ENCODE data around the gene PRPSAP1.

The PRPSAP1 gene

DNA sequence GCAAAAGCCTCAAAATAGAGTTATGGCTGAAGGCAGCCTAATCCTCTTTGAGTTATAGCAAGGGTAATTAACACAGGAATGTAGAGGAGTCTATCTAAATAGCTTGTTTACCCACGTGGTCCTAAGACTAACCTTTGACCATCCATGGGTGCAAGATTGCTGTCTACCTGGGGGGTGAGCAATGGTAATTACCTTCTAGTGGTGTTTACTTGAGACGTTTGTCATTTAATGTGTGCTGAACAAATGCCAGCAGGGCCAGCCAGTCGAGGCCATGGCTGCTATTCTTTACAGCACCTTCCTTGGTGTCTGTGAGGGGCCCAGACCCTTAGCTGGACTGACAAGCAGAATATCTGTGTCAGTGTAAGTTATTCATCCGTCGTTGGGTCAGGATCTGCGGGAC lies 13.9 kb upstream of the PRPSAP1 start:
- no peak for TF ChIP-seq EP300 (IDR thresholded peaks at IDR 0.05; ENCODE audit: borderline replicate concordance)
- no peak for TF ChIP-seq YY1 (IDR thresholded peaks at IDR 0.05; ENCODE audit: low read depth)
- no peak for TF ChIP-seq RAD21 (IDR thresholded peaks at IDR 0.05; ENCODE audit: low read depth)
- no peak for TF ChIP-seq TCF12 (IDR thresholded peaks at IDR 0.05; ENCODE audit: low read depth)
- TF ChIP-seq, protein P1, sequence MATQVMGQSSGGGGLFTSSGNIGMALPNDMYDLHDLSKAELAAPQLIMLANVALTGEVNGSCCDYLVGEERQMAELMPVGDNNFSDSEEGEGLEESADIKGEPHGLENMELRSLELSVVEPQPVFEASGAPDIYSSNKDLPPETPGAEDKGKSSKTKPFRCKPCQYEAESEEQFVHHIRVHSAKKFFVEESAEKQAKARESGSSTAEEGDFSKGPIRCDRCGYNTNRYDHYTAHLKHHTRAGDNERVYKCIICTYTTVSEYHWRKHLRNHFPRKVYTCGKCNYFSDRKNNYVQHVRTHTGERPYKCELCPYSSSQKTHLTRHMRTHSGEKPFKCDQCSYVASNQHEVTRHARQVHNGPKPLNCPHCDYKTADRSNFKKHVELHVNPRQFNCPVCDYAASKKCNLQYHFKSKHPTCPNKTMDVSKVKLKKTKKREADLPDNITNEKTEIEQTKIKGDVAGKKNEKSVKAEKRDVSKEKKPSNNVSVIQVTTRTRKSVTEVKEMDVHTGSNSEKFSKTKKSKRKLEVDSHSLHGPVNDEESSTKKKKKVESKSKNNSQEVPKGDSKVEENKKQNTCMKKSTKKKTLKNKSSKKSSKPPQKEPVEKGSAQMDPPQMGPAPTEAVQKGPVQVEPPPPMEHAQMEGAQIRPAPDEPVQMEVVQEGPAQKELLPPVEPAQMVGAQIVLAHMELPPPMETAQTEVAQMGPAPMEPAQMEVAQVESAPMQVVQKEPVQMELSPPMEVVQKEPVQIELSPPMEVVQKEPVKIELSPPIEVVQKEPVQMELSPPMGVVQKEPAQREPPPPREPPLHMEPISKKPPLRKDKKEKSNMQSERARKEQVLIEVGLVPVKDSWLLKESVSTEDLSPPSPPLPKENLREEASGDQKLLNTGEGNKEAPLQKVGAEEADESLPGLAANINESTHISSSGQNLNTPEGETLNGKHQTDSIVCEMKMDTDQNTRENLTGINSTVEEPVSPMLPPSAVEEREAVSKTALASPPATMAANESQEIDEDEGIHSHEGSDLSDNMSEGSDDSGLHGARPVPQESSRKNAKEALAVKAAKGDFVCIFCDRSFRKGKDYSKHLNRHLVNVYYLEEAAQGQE (IDR thresholded peaks at IDR 0.05; ENCODE audit: low read depth), result no peak

DNA sequence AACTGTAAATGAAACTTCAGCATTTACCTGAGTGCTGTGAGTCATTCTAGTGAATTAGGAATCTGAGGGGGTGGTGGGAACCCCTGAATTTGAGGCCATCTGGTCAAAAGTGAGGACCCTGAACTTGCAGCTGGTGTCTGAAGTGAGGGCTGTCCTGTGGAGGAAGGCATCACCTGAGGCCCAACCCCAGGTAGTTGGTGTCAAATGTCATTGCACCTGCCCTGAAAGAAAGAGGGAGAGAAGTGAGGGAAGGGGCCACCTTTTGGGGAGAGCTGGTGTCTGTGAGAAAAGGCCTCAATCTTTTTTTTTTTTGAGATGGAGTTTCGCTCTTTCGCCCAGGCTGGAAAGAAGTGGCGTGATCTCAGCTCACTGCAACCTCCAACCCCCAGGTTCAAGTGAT lies 12.5 kb upstream of the PRPSAP1 start:
- TF ChIP-seq CREB1 (IDR thresholded peaks at IDR 0.05; ENCODE audit: low read depth), result no peak
- no peak for TF ChIP-seq YY1 (IDR thresholded peaks at IDR 0.05; ENCODE audit: low read depth)
- TF ChIP-seq TEAD4 (IDR thresholded peaks at IDR 0.05), result no peak
- no peak for TF ChIP-seq RAD21 (IDR thresholded peaks at IDR 0.05; ENCODE audit: low read depth)

DNA sequence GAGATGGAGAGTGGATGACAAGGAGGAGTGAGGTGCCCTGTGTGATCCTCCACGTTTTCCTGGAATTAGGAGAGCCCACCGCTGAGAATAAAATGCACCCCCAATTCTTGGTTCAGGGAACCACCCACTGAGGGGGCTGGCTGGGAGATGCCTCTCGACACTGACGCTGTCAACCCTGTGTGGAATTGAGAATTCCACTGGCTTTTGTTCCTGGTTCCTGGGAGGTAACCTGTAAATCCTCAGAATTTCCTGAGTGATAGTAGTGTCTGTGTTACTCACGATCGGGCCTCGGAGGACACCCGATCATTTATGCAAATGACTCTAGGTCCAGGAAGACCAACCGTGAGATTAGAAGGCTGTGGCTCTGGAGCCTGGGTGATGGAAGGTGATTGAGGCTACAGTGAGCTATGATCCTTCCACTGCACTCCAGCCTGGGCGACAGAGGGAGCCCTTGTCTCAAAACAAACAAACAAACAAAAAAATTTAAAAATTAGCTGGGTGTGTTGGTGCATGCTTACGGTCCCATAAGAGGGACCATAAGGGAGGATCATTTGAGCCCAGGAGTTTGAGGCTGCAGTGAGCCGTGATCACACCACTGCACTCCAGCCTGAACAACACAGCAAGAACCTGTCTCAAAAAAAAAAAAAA lies 11.7 kb upstream of the PRPSAP1 start:
- TF ChIP-seq, protein P2, sequence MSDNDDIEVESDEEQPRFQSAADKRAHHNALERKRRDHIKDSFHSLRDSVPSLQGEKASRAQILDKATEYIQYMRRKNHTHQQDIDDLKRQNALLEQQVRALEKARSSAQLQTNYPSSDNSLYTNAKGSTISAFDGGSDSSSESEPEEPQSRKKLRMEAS (IDR thresholded peaks at IDR 0.05), result no peak
- TF ChIP-seq TAF1 (IDR thresholded peaks at IDR 0.05; ENCODE audit: low read depth), result no peak
- TF ChIP-seq EGR1 (IDR thresholded peaks at IDR 0.05), result no peak
- TF ChIP-seq TEAD4 (IDR thresholded peaks at IDR 0.05), result no peak
- TF ChIP-seq CEBPB (IDR thresholded peaks at IDR 0.05), result no peak
- TF ChIP-seq NFIC (IDR thresholded peaks at IDR 0.05), result no peak
- TF ChIP-seq, protein P3, sequence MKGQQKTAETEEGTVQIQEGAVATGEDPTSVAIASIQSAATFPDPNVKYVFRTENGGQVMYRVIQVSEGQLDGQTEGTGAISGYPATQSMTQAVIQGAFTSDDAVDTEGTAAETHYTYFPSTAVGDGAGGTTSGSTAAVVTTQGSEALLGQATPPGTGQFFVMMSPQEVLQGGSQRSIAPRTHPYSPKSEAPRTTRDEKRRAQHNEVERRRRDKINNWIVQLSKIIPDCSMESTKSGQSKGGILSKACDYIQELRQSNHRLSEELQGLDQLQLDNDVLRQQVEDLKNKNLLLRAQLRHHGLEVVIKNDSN (IDR thresholded peaks at IDR 0.05), result no peak
- TF ChIP-seq TCF12 (IDR thresholded peaks at IDR 0.05; ENCODE audit: low read depth), result no peak
- no peak for TF ChIP-seq EP300 (IDR thresholded peaks at IDR 0.05; ENCODE audit: borderline replicate concordance)
- no peak for TF ChIP-seq YY1 (IDR thresholded peaks at IDR 0.05; ENCODE audit: low read depth)
- no peak for TF ChIP-seq CREB1 (IDR thresholded peaks at IDR 0.05; ENCODE audit: low read depth)
- no peak for TF ChIP-seq RAD21 (IDR thresholded peaks at IDR 0.05; ENCODE audit: low read depth)
- TF ChIP-seq, protein P1 (IDR thresholded peaks at IDR 0.05; ENCODE audit: low read depth), result no peak
- no peak for TF ChIP-seq ZBTB7A (IDR thresholded peaks at IDR 0.05; ENCODE audit: low read depth)

DNA sequence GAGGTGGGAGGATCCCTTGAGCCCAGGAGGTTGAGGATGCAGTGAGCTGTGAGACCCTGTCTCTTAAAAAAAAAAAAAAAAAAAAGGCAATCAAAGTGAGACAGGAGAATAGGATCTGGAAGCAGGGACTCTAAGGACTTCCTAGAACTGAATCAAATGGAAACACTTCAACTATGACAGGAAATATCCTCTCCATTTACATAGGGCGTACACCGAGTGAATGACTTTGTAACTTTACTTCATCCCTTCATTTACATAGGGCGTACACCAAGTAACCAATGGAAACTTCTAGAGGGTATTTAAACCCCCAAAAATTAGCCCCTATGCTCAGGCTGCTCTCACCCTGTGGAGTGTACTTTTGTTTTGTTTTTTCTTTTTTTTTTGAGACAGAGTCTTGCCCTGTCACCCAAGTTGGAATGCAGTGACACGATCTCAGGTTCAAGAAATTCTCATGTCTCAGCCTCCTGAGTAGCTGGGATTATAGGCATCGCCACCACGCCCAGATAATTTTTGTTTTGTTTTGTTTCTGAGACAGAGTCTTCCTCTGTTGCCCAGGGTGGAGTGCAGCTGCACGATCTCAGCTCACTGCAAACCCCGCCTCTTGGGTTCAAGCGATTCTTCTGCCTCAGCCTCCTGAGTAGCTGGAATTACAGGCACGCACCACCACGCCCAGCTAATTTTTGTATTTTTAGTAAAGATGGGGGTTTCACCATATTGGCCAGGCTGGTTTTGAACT lies 9.6 kb upstream of the PRPSAP1 start:
- TF ChIP-seq, protein P2 (IDR thresholded peaks at IDR 0.05), result no peak
- TF ChIP-seq, protein P1 (IDR thresholded peaks at IDR 0.05; ENCODE audit: low read depth), result no peak
- TF ChIP-seq CEBPB (IDR thresholded peaks at IDR 0.05) (no peak), YY1 (IDR thresholded peaks at IDR 0.05; ENCODE audit: low read depth) (no peak), TEAD4 (IDR thresholded peaks at IDR 0.05) (no peak), FOXM1 (IDR thresholded peaks at IDR 0.05; ENCODE audit: borderline replicate concordance, low read depth) (no peak), EP300 (IDR thresholded peaks at IDR 0.05; ENCODE audit: borderline replicate concordance) (no peak), EGR1 (IDR thresholded peaks at IDR 0.05) (no peak), RAD21 (IDR thresholded peaks at IDR 0.05; ENCODE audit: low read depth) (no peak), ZBTB7A (IDR thresholded peaks at IDR 0.05; ENCODE audit: low read depth) (no peak), TAF1 (IDR thresholded peaks at IDR 0.05; ENCODE audit: low read depth) (no peak), TCF12 (IDR thresholded peaks at IDR 0.05; ENCODE audit: low read depth) (no peak), NFIC (IDR thresholded peaks at IDR 0.05) (no peak)
- TF ChIP-seq, protein P3 (IDR thresholded peaks at IDR 0.05), result no peak
